LoVo (cell line): ENCODE data around the gene GJD2.
A peak's percentile ranks its signal among the peaks of the same experiment; 100 is the strongest.

Source experiments
- DNase-seq: peaks from one replicate; pipeline ENCODE4 v3.0.0-alpha.2; 2016; ENCODE audit warnings: low spot score

Gene GJD2

GRCh38 chr15:34754674-34755418, at the start of gene GJD2:
Gene GJD2 (minus strand): TSS chr15:34754998. CDS start chr15:34754488, 510 bp downstream.
- DNase-seq, result no peak

- no peak for DNase-seq
Observed at GRCh38 chr15:34804113-34804512, 49.3 kb upstream of the GJD2 start.

GRCh38 chr15:34802803-34803750, 48.3 kb upstream of the GJD2 start:
- DNase-seq, result no peak

GRCh38 chr15:34802371-34802770, 47.6 kb upstream of the GJD2 start:
- DNase-seq, result no peak

- DNase-seq, result no peak
Observed at GRCh38 chr15:34799149-34800101, 44.6 kb upstream of the GJD2 start.

GRCh38 chr15:34796847-34797435, 42.1 kb upstream of the GJD2 start:
- no peak for DNase-seq

GRCh38 chr15:34795267-34796081, 40.7 kb upstream of the GJD2 start, which contains the start of gene ACTC1:
Gene ACTC1 (minus strand): TSS chr15:34795549. CDS start chr15:34794808, 741 bp downstream.
- DNase-seq, result peak; percentile 8

- no peak for DNase-seq
Observed at GRCh38 chr15:34794590-34795206, 39.9 kb upstream of the GJD2 start.

GRCh38 chr15:34793901-34794300, 39.1 kb upstream of the GJD2 start:
- no peak for DNase-seq

- DNase-seq, result no peak
Observed at GRCh38 chr15:34793071-34793470, 38.3 kb upstream of the GJD2 start.

- DNase-seq, result no peak
Observed at GRCh38 chr15:34791701-34792100, 36.9 kb upstream of the GJD2 start.

GRCh38 chr15:34790121-34790520, 35.3 kb upstream of the GJD2 start:
- DNase-seq, result no peak

- no peak for DNase-seq
Observed at GRCh38 chr15:34789326-34789725, 34.5 kb upstream of the GJD2 start.

- DNase-seq, result no peak
Observed at GRCh38 chr15:34786206-34786605, 31.4 kb upstream of the GJD2 start.

GRCh38 chr15:34783991-34784390, 29.2 kb upstream of the GJD2 start:
- no peak for DNase-seq

GRCh38 chr15:34783431-34783830, 28.6 kb upstream of the GJD2 start:
- no peak for DNase-seq

GRCh38 chr15:34782901-34783300, 28.1 kb upstream of the GJD2 start:
- no peak for DNase-seq

GRCh38 chr15:34780725-34781124, 25.9 kb upstream of the GJD2 start:
- no peak for DNase-seq

- DNase-seq, result no peak
Observed at GRCh38 chr15:34776606-34777105, 21.9 kb upstream of the GJD2 start.

GRCh38 chr15:34773917-34774316, 19.1 kb upstream of the GJD2 start:
- no peak for DNase-seq
